GM19468 (cell line): ENCODE measurements around the gene ZSCAN5C.
"Not testable (repeated sequence)": the region's sequence is repeated elsewhere in the genome, so short reads cannot be mapped to it uniquely, and the experiment has no call there.

Experiments used
- ATAC-seq: cut with Tn5 transposase; IDR thresholded peaks from one replicate; pipeline ENCODE4 v1.9.1; 2021; ENCODE audit warnings: mild to moderate bottlenecking, moderate library complexity, moderate number of reproducible peaks; ENCODE audit not compliant: unreplicated experiment; ENCODE audit errors: extremely low read depth

ZSCAN5C gene

GRCh38 chr19:56201973-56202372, at the start of gene ZSCAN5C:
ZSCAN5C (plus strand) TSS chr19:56202273; CDS start chr19:56205914, 3,641 bp downstream.
- ATAC-seq, result no peak

DNA sequence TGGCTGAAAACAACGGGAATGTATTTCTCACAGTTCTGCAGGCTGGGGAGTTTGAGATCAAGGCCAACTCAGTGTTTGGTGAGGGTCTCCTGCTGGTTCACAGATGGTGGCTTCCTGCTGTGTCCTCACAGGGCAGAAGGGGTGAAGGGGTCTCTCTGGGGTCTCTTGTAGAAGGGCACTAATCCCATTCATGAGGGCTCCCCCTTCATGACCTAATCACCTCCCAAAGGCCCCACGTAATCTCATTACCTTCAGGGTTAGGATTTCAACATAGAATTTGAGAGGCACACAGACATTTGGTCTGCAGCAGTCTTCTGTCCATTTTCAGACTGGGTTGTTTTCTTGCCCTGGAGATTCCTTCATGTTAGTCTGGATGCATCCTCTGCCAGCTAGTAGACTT, 49.4 kb upstream of the ZSCAN5C start:
- no peak for ATAC-seq

DNA sequence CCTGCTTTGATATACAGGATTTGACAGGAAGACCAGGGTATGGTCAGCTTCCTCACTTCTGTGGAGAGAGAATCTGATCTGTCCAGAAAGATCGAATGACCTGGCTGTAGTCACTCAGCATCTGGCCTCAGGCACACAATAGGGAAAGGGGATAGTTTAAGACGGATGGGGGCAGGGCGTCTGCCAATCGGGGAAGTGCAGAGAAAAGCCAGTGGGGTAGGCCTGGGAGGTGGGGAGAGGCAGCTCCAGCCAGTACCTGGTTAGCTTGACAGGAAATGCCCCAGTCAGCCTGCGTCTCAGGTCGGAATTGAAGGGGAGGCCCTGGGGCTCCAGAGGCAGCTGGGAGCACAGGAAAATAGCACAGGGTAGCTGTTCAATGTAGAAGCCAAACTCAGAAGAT, 48.6 kb upstream of the ZSCAN5C start:
- no peak for ATAC-seq

- ATAC-seq, result no peak
Measured at GRCh38 chr19:56155124-56155687, 46.9 kb upstream of the ZSCAN5C start.

DNA sequence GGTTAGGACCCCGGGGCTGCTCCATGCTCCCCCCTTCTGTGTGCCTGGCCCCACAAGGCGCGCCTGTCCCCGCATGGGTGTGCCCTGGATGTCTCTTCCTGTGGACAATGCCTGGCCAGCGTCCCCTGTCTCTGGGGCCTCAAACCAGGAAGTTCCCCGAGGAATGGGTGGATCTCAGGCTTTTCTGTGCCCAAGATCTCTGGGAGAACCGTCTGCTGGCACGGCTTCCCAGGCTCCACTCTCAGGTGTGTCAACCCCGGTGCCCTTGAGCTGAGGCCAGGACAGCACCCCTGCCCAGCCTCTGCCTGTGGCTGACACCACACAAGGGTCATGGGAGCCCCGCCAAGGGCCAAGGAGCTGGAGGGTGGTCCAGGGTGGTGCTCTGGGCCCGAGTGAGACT, 45.3 kb upstream of the ZSCAN5C start:
- no peak for ATAC-seq

DNA sequence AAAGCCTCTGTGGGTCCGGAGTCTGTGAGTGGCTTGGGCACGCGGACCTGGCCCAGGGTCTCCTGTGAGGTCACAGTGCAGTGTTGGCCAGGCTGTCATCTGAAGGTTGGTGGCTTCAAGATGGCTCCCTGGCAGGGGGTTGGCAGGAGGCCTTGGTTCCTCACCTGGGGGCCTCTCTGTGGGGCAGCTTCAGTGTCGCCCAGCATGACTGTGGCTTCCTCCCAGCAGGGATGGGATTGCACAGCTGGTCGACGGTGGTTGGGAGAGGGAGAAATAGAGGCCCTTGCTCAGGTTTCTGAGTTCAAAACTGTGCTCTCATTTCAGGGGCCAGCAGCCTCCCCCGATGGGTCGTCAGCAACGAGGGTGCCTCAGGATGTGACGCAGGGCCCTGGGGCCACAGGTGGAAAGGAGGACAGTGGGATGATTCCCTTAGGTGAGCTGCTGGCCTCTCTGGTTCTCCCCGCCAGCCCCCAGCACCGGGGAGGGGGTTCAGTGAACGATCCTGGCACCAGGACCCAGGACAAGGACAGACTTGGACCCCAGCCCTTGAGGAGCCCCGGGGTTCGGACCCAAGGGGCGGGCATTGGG, 43.8 kb upstream of the ZSCAN5C start:
- no peak for ATAC-seq

DNA sequence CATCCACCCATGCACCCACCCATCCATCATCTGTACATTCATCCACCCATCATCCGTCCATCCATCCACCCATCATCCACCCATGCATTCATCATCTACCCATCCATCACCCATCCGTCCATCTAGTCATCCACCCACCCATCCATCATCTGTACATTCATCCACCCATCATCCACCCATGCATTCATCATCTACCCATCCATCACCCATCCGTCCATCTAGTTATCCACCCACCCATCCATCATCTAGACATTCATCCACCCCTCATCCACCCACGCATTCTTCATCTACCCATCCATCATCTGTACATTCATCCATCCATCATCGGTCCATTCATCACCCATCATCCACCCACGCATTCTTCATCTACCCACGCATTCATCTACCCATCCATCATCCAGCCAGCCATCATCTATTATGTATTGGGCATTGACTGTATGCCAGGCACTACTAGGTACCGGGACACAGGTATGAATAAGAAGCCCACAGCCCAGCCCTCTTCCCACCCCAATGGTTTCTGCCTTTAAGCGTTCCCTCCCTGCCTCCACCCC, 43.0 kb upstream of the ZSCAN5C start:
- ATAC-seq, result no peak

DNA sequence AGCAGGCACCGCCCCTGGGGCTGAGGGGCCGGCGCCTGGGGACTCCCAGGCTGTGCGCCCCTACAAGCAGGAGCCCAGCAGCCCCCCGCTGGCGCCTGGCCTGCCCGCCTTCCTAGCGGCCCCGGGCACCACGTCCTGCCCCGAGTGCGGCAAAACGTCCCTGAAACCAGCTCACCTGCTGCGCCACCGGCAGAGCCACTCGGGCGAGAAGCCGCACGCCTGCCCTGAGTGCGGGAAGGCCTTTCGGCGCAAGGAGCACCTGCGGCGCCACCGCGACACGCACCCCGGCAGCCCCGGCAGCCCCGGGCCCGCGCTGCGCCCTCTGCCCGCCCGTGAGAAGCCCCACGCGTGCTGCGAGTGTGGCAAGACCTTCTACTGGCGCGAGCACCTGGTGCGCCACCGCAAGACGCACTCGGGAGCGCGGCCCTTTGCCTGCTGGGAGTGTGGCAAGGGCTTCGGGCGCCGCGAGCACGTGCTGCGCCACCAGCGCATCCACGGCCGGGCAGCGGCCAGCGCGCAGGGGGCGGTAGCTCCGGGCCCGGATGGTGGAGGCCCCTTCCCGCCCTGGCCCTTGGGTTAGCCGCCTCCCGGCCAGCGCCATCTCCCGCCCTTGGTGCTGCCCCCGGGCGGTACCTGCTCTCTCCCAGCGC, 42.3 kb upstream of the ZSCAN5C start:
- no peak for ATAC-seq

DNA sequence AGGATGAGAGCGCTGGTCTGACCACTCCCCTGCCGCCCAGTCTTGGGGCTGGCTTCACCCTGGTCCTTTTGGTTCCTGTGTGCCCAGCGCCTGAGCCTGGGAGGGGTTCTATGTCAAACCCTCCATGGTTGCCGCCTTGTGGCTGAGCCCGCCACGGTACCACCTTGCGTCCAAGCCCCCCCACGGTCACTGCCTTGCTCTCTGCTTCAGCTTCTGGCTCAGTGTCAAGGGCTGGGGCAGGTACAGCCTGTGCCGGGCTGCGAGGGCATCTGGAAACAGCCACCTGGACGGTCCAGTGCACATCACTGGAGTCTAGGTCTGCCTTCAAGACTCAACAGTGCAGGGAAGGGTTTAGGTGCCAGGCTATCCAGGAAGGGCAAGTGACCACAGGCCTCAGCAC, 40.5 kb upstream of the ZSCAN5C start:
- no peak for ATAC-seq

DNA sequence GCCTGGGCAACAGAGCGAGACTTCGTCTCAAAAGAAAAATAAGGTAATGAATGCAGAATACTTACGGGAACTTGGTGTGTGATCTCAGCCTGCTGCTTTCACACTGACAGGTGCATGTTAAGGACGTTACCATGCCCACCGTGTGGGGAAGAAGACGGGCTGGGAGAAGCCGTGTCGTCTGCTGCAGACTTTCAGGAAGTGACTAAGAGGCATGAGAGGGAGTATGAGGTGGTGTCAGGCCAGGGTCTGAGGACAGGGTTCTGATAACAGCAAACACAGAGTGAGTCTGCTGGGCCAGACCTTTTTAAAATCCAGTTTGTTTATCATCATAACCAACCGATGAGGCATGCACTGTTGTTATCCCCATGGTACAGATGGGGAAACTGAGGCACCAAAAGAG, 39.8 kb upstream of the ZSCAN5C start:
- ATAC-seq, result no peak

GRCh38 chr19:56163097-56163496, 39.0 kb upstream of the ZSCAN5C start:
- ATAC-seq, result no peak

DNA sequence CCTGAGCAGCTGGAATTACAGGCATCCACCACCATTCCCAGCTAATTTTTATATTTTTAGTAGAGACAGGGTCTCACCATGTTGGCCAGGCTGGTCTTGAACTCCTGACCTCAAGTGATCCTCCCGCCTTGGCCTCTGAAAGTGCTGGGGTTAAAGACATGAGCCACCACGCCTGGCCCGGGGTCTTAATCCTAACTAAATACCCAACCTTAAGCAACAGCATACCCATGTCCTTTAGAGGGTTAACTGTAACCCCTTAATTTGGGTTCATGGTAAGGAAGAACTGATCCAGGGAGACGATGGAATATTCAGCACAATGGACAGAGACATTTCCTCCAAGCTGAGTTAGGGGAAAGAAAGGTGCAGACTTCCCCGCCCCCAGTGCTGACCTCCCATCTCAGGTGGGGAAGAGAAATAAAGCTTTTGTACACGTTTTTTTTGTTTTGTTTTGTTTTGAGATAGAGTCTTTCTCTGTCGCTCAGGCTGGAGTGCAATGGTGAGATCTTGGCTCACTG, 35.0 kb upstream of the ZSCAN5C start:
- no peak for ATAC-seq

GRCh38 chr19:56170261-56170660, 31.8 kb upstream of the ZSCAN5C start:
- no peak for ATAC-seq

GRCh38 chr19:56174086-56174485, 28.0 kb upstream of the ZSCAN5C start:
- ATAC-seq, result no peak

GRCh38 chr19:56174550-56174949, 27.5 kb upstream of the ZSCAN5C start:
- no peak for ATAC-seq

- ATAC-seq, result not testable (repeated sequence)
Measured at GRCh38 chr19:56175861-56176307, 26.2 kb upstream of the ZSCAN5C start, which contains the start of gene GALP. GALP (plus strand) TSS chr19:56176008; CDS start chr19:56177109, 1,101 bp downstream.

- not testable (repeated sequence) for ATAC-seq
Measured at GRCh38 chr19:56176310-56176709, 25.8 kb upstream of the ZSCAN5C start.

DNA sequence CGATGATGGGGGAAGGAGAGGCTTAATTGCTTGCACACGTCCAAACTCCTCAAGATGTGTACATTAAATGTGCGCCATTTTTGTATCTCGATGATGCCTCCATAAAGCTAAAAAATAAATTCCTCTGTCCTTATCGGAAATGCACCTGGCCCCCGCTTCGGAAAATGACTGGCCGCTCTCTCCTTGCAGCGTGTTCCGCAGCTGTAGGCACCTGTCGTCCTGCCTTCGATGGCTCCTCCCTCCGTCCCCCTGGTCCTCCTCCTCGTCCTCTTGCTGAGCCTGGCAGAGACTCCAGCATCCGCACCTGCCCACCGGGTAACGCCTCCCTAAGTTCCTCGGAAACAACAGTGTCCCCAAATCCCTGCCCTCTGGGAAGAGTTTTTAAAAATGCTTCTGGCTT, 25.2 kb upstream of the ZSCAN5C start:
- no peak for ATAC-seq

- ATAC-seq, result no peak
Measured at GRCh38 chr19:56177564-56178243, 24.4 kb upstream of the ZSCAN5C start.

DNA sequence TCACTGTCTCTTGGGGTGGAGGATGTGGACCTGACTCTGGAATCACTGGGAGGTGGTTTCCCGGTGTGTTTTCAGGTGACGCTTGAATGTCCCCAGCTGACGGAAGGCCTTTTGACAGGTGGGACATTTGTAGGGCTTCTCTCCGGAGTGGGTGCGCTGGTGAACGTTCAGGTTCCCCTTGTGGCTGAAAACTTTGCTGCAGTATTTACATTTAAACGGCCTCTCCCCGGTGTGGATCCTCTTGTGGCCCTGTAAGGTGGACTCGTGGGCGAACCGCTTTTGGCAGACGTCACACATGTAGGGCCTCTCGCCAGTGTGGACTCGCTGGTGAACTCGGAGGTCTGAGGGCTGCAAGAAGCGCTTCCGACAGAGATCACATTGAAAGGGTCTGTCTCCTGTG, 12.3 kb upstream of the ZSCAN5C start:
- ATAC-seq, result no peak

- no peak for ATAC-seq
Measured at GRCh38 chr19:56191115-56191514, 11.0 kb upstream of the ZSCAN5C start.
